Naive thymus-derived CD4-positive, alpha-beta T cell (primary cell): ENCODE measurements around the gene C2orf42. TPM values are rescaled to one million over a fixed set of nuclear protein-coding genes. Genes with fewer than 3 reads are reported as not detected.
"Not testable (repeated sequence)": the region's sequence is repeated elsewhere in the genome, so short reads cannot be mapped to it uniquely, and the experiment has no call there.

ENCODE experiments used
- ATAC-seq: fragments of 150-1000 bp; cut with Tn5 transposase; 2 replicates; pipeline ENCODE4 v1.10.0; 2021; ENCODE audit warnings: mild to moderate bottlenecking, moderate library complexity
- CTCF ChIA-PET: fragments of 350-600 bp; sonication (Branson Sonifier 250); formaldehyde crosslinking; loops from one replicate; lab custom pipeline; 2021; ENCODE audit warnings: antibody characterized with exemption; lab: Charles Lee
- POLR2A ChIA-PET: fragments of 350-600 bp; sonication (Branson Sonifier 250); formaldehyde crosslinking; loops from one replicate; lab custom pipeline; 2021; ENCODE audit warnings: antibody characterized with exemption, inconsistent platforms; lab: Charles Lee
- DNase-seq, 9 donors: peaks; one replicate each; pipeline versions ENCODE4 v3.0.0 to v3.0.0-alpha.2; 2020 to 2022; ENCODE audit warnings: mixed read lengths in 1 of 9
- H3K27ac ChIP-seq: one replicate; pipeline ENCODE4 v1.7.0; 2013; ENCODE audit warnings: mild to moderate bottlenecking, low read depth, low read length, moderate library complexity
- H3K27me3 ChIP-seq, 2 donors: one replicate each; pipeline ENCODE4 v1.7.0; 2013; ENCODE audit warnings: low read length in 2 of 2, mild to moderate bottlenecking in 2 of 2, moderate library complexity in 2 of 2; ENCODE audit not compliant: control insufficient read depth in 2 of 2, insufficient read depth in 2 of 2
- H3K36me3 ChIP-seq, 3 experiments: 1 replicate in 2 of 3; 2 replicates in 1 of 3; pipeline ENCODE4 v1.7.0; 2013; ENCODE audit warnings: low read length in 3 of 3, mild to moderate bottlenecking in 3 of 3, moderate library complexity in 1 of 3; ENCODE audit not compliant: insufficient read depth in 3 of 3, control insufficient read depth in 2 of 3
- H3K4me1 ChIP-seq, 2 donors: one replicate each; pipeline ENCODE4 v1.7.0; 2013; ENCODE audit warnings: low read length in 2 of 2, mild to moderate bottlenecking in 2 of 2, moderate library complexity in 1 of 2; ENCODE audit not compliant: control insufficient read depth in 2 of 2, insufficient read depth in 2 of 2
- H3K4me3 ChIP-seq: 2 replicates; pipeline ENCODE4 v1.7.0; 2013; ENCODE audit warnings: mild to moderate bottlenecking, low read length
- H3K9me3 ChIP-seq, 3 experiments: 1 replicate in 2 of 3; 2 replicates in 1 of 3; pipeline ENCODE4 v1.7.0; 2013; ENCODE audit warnings: low read length in 3 of 3; ENCODE audit not compliant: control insufficient read depth in 2 of 3
- H3K27ac Mint-ChIP-seq, 9 donors: one replicate each; pipeline ENCODE4 v1.8.0; 2020 to 2022; ENCODE audit warnings: mixed read lengths in 9 of 9, mild to moderate bottlenecking in 8 of 9, moderate library complexity in 5 of 9, inconsistent platforms in 2 of 9
- H3K27me3 Mint-ChIP-seq, 5 donors: one replicate each; pipeline ENCODE4 v1.8.0; 2021 to 2022; ENCODE audit warnings: mixed read lengths in 5 of 5, mild to moderate bottlenecking in 1 of 5
- H3K36me3 Mint-ChIP-seq, 5 donors: one replicate each; pipeline ENCODE4 v1.8.0; 2020 to 2022; ENCODE audit warnings: mixed read lengths in 5 of 5, mild to moderate bottlenecking in 3 of 5, inconsistent platforms in 1 of 5
- H3K4me1 Mint-ChIP-seq, 7 donors: one replicate each; pipeline ENCODE4 v1.8.0; 2020 to 2022; ENCODE audit warnings: mixed read lengths in 7 of 7, mild to moderate bottlenecking in 3 of 7, inconsistent platforms in 1 of 7
- H3K4me3 Mint-ChIP-seq, 10 donors: one replicate each; pipeline ENCODE4 v1.8.0; 2020 to 2022; ENCODE audit warnings: mild to moderate bottlenecking in 10 of 10, mixed read lengths in 10 of 10, moderate library complexity in 6 of 10, inconsistent platforms in 2 of 10
- H3K9me3 Mint-ChIP-seq, 11 donors: one replicate each; pipeline ENCODE4 v1.8.0; 2020 to 2022; ENCODE audit warnings: mixed read lengths in 11 of 11, mild to moderate bottlenecking in 4 of 11, inconsistent platforms in 1 of 11, moderate library complexity in 1 of 11
- intact Hi-C, 2 donors: fragments of 100-400 bp; cut with micrococcal nuclease; formaldehyde crosslinking; loops; one replicate each; pipeline ENCODE4 v1.15.1; 2023
- polyA plus RNA-seq, 2 donors: library from polyadenylated mRNA; unstranded; fragments of 300-500 nt; fragmentation: Illumina TruSeq; gene quantifications; one replicate each; pipeline ENCODE4 v1.2.3, GENCODE V29; 2021
- total RNA-seq, 6 experiments: library from RNA in 5 of 6; stranded (reverse) in 5 of 6; gene quantifications; 1 replicate in 5 of 6; 2 replicates in 1 of 6; pipeline ENCODE4 v1.2.3 and lab custom pipeline; 2021 to 2026

Gene C2orf42
- total and polyA plus RNA-seq, 7 experiments from 2014 or later = 20.6 to 48.4 (median 30.3) TPM

- intact Hi-C loops, H3K36me3 ChIP-seq, CTCF ChIA-PET, H3K27ac ChIP-seq, DNase-seq, ATAC-seq, H3K9me3 Mint-ChIP-seq, H3K4me3 Mint-ChIP-seq, H3K4me3 ChIP-seq, H3K27me3 ChIP-seq, H3K4me1 ChIP-seq, H3K9me3 ChIP-seq, H3K27me3 Mint-ChIP-seq: not testable (repeated sequence)
- peaks cover 0 to 11% (median 0%) of the 10 kb centered on the region in 5 donors for H3K36me3 Mint-ChIP-seq
- POLR2A ChIA-PET = interaction anchor here (0.5 kb wide), 1 partner anchor 1978 kb away, joined by 3 read pairs; no protein-coding TSS in a partner anchor
- H3K4me1 Mint-ChIP-seq = peaks cover 7 to 24% (median 21%) of the 10 kb centered on the region in 7 donors
- H3K27ac Mint-ChIP-seq = peak overlapping the region in 1 of 9 donors; percentile 5
Observed at GRCh38 chr2:70187170-70187569, 3.6 kb downstream of the C2orf42 start.

GRCh38 chr2:70182689-70183088 lies 8.1 kb downstream of the C2orf42 start:
- no peak overlapping the region for H3K4me3 ChIP-seq
- H3K9me3 ChIP-seq = no peaks in the 10 kb centered on the region
- no peak overlapping the region for H3K27ac ChIP-seq
- peaks cover 0 to 8% (median 0%) of the 10 kb centered on the region in 7 donors for H3K4me1 Mint-ChIP-seq
- intact Hi-C loops = no loop called here
- peaks cover 0 to 22% (median 7%) of the 10 kb centered on the region in 5 donors for H3K36me3 Mint-ChIP-seq
- no peaks in the 10 kb centered on the region for H3K4me1 ChIP-seq
- H3K27me3 Mint-ChIP-seq = no peaks in the 10 kb centered on the region
- CTCF ChIA-PET = no interaction called here
- H3K27ac Mint-ChIP-seq = peak overlapping the region in 1 of 9 donors; percentile 45
- DNase-seq (no peak), ATAC-seq (no peak)
- H3K36me3 ChIP-seq = peaks cover 0 to 31% (median 4%) of the 10 kb centered on the region in 3 experiments
- H3K4me3 Mint-ChIP-seq = no peak overlapping the region
- H3K27me3 ChIP-seq = no peaks in the 10 kb centered on the region
- no peaks in the 10 kb centered on the region for H3K9me3 Mint-ChIP-seq
- POLR2A ChIA-PET = interaction anchor here (0.7 to 1.5 kb wide), 2 partner anchors 9 to 37 kb away, joined by 3 to 5 read pairs; partner anchors contain the start of gene C2orf42

GRCh38 chr2:70181363-70181956 lies 9.4 kb downstream of the C2orf42 start:
- POLR2A ChIA-PET = interaction anchor here (0.6 to 1.5 kb wide), 2 partner anchors 10 to 112 kb away, joined by 3 to 5 read pairs; partner anchors contain the start of gene C2orf42
- ATAC-seq = no peak
- H3K9me3 Mint-ChIP-seq = no peaks in the 10 kb centered on the region
- H3K27me3 Mint-ChIP-seq = no peaks in the 10 kb centered on the region
- peaks cover 0 to 8% (median 0%) of the 10 kb centered on the region in 7 donors for H3K4me1 Mint-ChIP-seq
- no peak overlapping the region for H3K4me3 ChIP-seq
- H3K9me3 ChIP-seq = no peaks in the 10 kb centered on the region
- no peaks in the 10 kb centered on the region for H3K27me3 ChIP-seq
- H3K4me1 ChIP-seq = no peaks in the 10 kb centered on the region
- CTCF ChIA-PET = no interaction called here
- H3K36me3 Mint-ChIP-seq = peaks cover 0 to 25% (median 11%) of the 10 kb centered on the region in 5 donors
- H3K4me3 Mint-ChIP-seq = no peak overlapping the region
- no peak overlapping the region for H3K27ac Mint-ChIP-seq
- H3K27ac ChIP-seq = no peak overlapping the region
- no peak for DNase-seq
- intact Hi-C loops = no loop called here
- H3K36me3 ChIP-seq = peaks cover 0 to 44% (median 7%) of the 10 kb centered on the region in 3 experiments

- Mint-ChIP-seq H3K4me1 (no peaks in the 10 kb centered on the region), H3K4me3 (no peak overlapping the region), H3K27me3 (no peaks in the 10 kb centered on the region), H3K27ac (no peak overlapping the region), H3K9me3 (no peaks in the 10 kb centered on the region), H3K36me3 (peaks cover 4 to 32% (median 19%) of the 10 kb centered on the region in 5 donors)
- no peaks in the 10 kb centered on the region for H3K27me3 ChIP-seq
- H3K36me3 ChIP-seq = peaks cover 4 to 61% (median 11%) of the 10 kb centered on the region in 3 experiments
- no peak overlapping the region for H3K27ac ChIP-seq
- H3K9me3 ChIP-seq = no peaks in the 10 kb centered on the region
- ChIA-PET POLR2A (interaction anchor here (0.6 kb wide), 1 partner anchor 9 kb away, joined by 3 read pairs; no protein-coding TSS in a partner anchor), CTCF (no interaction called here)
- no peak for ATAC-seq
- no peak for DNase-seq
- H3K4me3 ChIP-seq = no peak overlapping the region
- no peaks in the 10 kb centered on the region for H3K4me1 ChIP-seq
- intact Hi-C loops = no loop called here
Observed at GRCh38 chr2:70173520-70173919, 17.3 kb downstream of the C2orf42 start.

- POLR2A ChIA-PET = interaction anchor here (0.9 kb wide), 1 partner anchor 44 kb away, joined by 4 read pairs; no protein-coding TSS in a partner anchor
- H3K4me3 ChIP-seq, H3K4me3 Mint-ChIP-seq, ATAC-seq, H3K27me3 Mint-ChIP-seq, H3K27me3 ChIP-seq, DNase-seq, intact Hi-C loops, H3K9me3 ChIP-seq, H3K9me3 Mint-ChIP-seq, H3K27ac ChIP-seq, H3K4me1 ChIP-seq, H3K4me1 Mint-ChIP-seq: not testable (repeated sequence)
- CTCF ChIA-PET = interaction anchor here (0.6 kb wide), 1 partner anchor 124 kb away, joined by 3 read pairs; no protein-coding TSS in a partner anchor
- peak overlapping the region in 1 of 9 donors; percentile 45 for H3K27ac Mint-ChIP-seq
- peaks cover 0 to 58% (median 0%) of the 10 kb centered on the region in 3 experiments for H3K36me3 ChIP-seq
- H3K36me3 Mint-ChIP-seq = peaks cover 4 to 36% (median 15%) of the 10 kb centered on the region in 5 donors
Observed at GRCh38 chr2:70169654-70170245, 21.1 kb downstream of the C2orf42 start.

GRCh38 chr2:70161069-70161534 lies 29.7 kb downstream of the C2orf42 start:
- Mint-ChIP-seq H3K4me3 (peak overlapping the region in 6 of 10 donors; percentile 1 to 62 (median 27)), H3K36me3 (peaks cover 4 to 19% (median 10%) of the 10 kb centered on the region in 5 donors), H3K27me3 (no peaks in the 10 kb centered on the region), H3K9me3 (no peaks in the 10 kb centered on the region), H3K27ac (peak overlapping the region in 8 of 9 donors; percentile 37 to 91 (median 88)), H3K4me1 (peaks cover 3 to 12% (median 9%) of the 10 kb centered on the region in 7 donors)
- ChIA-PET POLR2A (interaction anchor here (0.6 to 1.9 kb wide), 4 partner anchors 18 to 724 kb away, joined by 3 to 10 read pairs (median 6); partner anchors contain the start of gene C2orf42), CTCF (interaction anchor here (0.6 kb wide), 1 partner anchor 81 kb away, joined by 6 read pairs; no protein-coding TSS in a partner anchor)
- Histone ChIP-seq H3K4me1 (no peaks in the 10 kb centered on the region), H3K27me3 (no peaks in the 10 kb centered on the region), H3K36me3 (peaks cover 0 to 26% (median 4%) of the 10 kb centered on the region in 3 experiments), H3K4me3 (no peak overlapping the region), H3K27ac (peak overlapping the region; percentile 51), H3K9me3 (no peaks in the 10 kb centered on the region)
- ATAC-seq = peak; percentile 51
- intact Hi-C loops = no loop called here
- DNase-seq = peak in 7 of 9 donors; percentile 8 to 46 (median 40)
